C1 segment of cervical spinal cord (tissue), 14 donors: Measurements from ENCODE around the gene ETNK2.
A peak's percentile ranks its signal among the peaks of the same experiment; 100 is the strongest.

Experiments
- DNase-seq, 14 donors: peaks; one replicate each; lab custom pipeline; 2025; lab: John Stamatoyannopoulos, UW

The ETNK2 gene

GRCh38 chr1:204177133-204177532 is 25.3 kb upstream of the ETNK2 start:
- no peak for DNase-seq

GRCh38 chr1:204176049-204176448 is 24.2 kb upstream of the ETNK2 start:
- DNase-seq: no peak

- DNase-seq: no peak
These were observed 23.1 kb upstream of the ETNK2 start for GRCh38 chr1:204174958-204175357.

- peak in 1 of 14 donors; percentile 39 for DNase-seq
These were observed 20.7 kb upstream of the ETNK2 start for GRCh38 chr1:204172404-204173029.

GRCh38 chr1:204171751-204172178 is 19.9 kb upstream of the ETNK2 start:
- DNase-seq: no peak

GRCh38 chr1:204170494-204171155 is 18.8 kb upstream of the ETNK2 start:
- DNase-seq: no peak

GRCh38 chr1:204169858-204170257 is 18.0 kb upstream of the ETNK2 start:
- DNase-seq: no peak

- no peak for DNase-seq
These were observed 15.9 kb upstream of the ETNK2 start for GRCh38 chr1:204167730-204168129.

- no peak for DNase-seq
These were observed 14.4 kb upstream of the ETNK2 start, which contains the start of gene REN for GRCh38 chr1:204166219-204166618. TSS of gene REN (minus strand) at chr1:204166337. CDS start at chr1:204166293, 44 bp downstream.

- DNase-seq: peak in 12 of 14 donors; percentile 11 to 75 (median 53)
These were observed 10.7 kb upstream of the ETNK2 start for GRCh38 chr1:204162494-204163074.

GRCh38 chr1:204161609-204162493 is 10.0 kb upstream of the ETNK2 start:
- no peak for DNase-seq

GRCh38 chr1:204157962-204158361 is 6.1 kb upstream of the ETNK2 start:
- DNase-seq: no peak

GRCh38 chr1:204155881-204156280 is 4.0 kb upstream of the ETNK2 start:
- no peak for DNase-seq

GRCh38 chr1:204154568-204155255 is 2.9 kb upstream of the ETNK2 start:
- DNase-seq: no peak

GRCh38 chr1:204153667-204154066 is 1.8 kb upstream of the ETNK2 start:
- no peak for DNase-seq

- DNase-seq: no peak
These were observed 633 bp upstream of the ETNK2 start for GRCh38 chr1:204152310-204153044.

- DNase-seq: no peak
These were observed 917 bp downstream of the ETNK2 start for GRCh38 chr1:204150702-204151551.

- no peak for DNase-seq
These were observed 1.9 kb downstream of the ETNK2 start for GRCh38 chr1:204149635-204150565.

GRCh38 chr1:204149107-204149506 is 2.7 kb downstream of the ETNK2 start:
- DNase-seq: no peak
